Measurements from ENCODE around the gene ACOT7.
"Not testable (repeated sequence)": the region's sequence is repeated elsewhere in the genome, so short reads cannot be mapped to it uniquely, and the experiment has no call there.

ACOT7 gene

GRCh38 chr1:6393400-6394187, at the start of gene ACOT7:
TSS of gene ACOT7 (minus strand) at chr1:6393767. CDS start at chr1:6393399, 368 bp downstream.
- DNase-seq = peak; percentile 68 to 96

- DNase-seq = no peak
Measured at GRCh38 chr1:6441586-6441985, 48.0 kb upstream of the ACOT7 start.

GRCh38 chr1:6440198-6441126, 46.9 kb upstream of the ACOT7 start:
- peak in 1 of 2 experiments; percentile 86 for DNase-seq

DNA sequence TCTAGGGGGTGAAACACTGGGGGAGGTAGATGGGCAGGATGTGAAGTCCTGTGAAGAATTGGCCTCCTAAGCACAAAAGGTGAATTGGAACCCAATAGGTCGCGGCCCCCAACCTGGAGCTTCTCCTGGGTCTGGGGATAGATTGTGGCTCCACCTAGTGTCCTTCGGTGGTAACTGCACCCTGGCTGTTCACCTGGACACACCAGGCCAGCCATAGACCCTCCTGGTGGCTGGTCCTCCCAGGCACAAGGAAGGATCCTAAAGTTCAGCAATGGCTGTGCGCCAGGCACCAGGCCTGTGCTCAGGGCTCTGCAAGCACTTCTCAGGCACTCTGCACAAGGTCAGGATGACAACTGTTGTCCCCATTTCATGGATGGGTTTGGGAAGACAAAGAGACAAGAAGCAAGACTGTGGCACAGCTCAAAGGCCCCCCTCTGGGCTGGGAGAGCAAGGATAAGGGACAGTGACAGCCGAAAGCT, 44.5 kb upstream of the ACOT7 start:
- peak; percentile 73 to 87 for DNase-seq

DNA sequence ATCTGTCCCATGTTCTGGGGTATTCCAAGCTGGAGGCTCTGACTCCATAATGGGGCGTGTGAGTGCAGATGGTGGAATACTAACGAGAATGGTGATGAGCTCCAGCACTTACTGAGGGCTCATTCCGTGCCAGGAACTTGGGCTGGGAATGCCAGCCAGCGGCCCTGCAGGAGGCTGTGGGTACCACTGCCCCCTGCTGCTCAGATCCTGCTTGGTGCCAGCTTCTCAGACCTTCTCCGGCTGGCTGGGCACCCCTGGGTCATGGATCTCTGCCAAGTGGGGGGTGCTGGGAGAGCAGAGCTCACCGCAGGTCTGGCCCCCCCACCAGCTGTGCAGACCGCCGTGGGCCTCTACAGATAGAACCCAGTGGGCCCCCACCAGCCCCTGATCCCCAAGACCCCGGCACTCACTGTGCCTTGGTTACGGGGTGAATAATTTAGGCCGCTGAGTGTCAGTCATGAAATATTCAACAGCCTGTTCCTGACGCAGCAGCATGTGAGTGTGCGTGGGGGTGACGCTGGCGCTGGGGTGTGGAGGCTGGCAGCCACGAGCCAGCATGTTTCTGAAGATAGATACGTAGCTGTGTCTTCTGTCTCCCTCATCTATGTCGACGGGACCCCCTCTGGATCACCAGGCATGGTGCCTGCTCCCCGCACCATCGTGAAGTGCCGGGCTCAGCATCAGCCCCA, 43.6 kb upstream of the ACOT7 start:
- peak in 1 of 2 experiments; percentile 74 for DNase-seq

GRCh38 chr1:6436277-6436676, 42.7 kb upstream of the ACOT7 start:
- not testable (repeated sequence) for DNase-seq

- DNase-seq = no peak
Measured at GRCh38 chr1:6435547-6435946, 42.0 kb upstream of the ACOT7 start.

DNA sequence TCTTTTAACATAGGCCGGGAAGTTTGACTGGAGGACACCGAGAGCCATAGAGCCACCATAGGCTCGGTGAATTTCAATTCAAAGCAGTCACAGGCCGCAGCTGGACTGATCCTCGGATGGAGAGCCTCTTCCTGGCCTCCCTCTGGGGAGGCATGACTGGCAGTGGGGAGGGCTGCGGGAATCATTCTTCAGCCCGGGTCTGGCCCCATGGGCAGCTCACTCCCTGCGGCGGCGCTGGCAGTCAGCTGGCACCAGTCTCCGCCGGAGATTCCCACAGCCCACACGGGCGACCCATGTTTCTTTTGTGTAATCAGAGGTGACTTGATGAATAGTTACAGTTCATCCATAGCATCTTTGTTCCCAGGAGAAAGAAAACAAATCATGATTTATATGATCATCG, 41.6 kb upstream of the ACOT7 start:
- DNase-seq = no peak

DNA sequence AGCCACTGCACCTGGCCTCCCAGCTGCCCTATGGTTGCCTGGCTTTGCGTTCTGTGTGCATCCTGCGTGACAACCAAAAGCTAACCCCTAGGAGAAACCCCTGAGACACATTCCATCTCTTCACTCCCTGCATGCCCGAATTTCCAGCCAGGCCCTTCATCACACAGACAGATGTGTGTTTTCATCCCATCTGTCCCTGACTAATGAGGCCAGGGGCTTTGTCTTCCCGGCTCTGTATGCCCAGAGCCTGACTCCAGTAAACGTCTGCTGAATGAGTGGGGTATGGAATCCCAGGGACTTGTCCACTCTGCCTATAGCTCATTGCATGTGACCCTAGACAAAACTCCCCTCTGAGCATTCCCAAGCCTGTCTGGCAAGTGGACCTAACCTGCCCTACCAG, 40.6 kb upstream of the ACOT7 start:
- no peak for DNase-seq

- DNase-seq = not testable (repeated sequence)
Measured at GRCh38 chr1:6431645-6432579, 38.3 kb upstream of the ACOT7 start.

- DNase-seq = not testable (repeated sequence)
Measured at GRCh38 chr1:6429660-6430411, 36.3 kb upstream of the ACOT7 start.

- DNase-seq = not testable (repeated sequence)
Measured at GRCh38 chr1:6428453-6428852, 34.9 kb upstream of the ACOT7 start.

- no peak for DNase-seq
Measured at GRCh38 chr1:6427441-6428390, 34.1 kb upstream of the ACOT7 start.

DNA sequence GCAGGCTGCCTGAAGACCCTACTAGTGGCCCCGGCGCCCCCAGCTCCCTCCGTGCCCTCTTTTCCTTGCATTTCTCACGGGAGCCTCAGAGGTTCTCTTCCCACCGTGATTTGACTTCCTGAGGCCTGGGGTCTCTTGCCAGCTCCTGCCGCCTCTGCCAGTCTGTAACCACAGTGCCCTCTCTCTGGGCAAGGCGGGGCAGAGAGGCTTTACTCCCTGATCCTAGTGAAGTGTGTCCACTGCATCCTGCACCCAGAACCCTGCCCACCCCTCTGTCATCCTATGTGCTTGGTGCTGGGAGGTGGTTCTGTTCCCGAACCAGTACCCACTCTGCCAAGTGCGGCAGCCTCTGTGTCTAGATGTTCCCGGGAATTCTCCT, 33.4 kb upstream of the ACOT7 start:
- DNase-seq = no peak

DNA sequence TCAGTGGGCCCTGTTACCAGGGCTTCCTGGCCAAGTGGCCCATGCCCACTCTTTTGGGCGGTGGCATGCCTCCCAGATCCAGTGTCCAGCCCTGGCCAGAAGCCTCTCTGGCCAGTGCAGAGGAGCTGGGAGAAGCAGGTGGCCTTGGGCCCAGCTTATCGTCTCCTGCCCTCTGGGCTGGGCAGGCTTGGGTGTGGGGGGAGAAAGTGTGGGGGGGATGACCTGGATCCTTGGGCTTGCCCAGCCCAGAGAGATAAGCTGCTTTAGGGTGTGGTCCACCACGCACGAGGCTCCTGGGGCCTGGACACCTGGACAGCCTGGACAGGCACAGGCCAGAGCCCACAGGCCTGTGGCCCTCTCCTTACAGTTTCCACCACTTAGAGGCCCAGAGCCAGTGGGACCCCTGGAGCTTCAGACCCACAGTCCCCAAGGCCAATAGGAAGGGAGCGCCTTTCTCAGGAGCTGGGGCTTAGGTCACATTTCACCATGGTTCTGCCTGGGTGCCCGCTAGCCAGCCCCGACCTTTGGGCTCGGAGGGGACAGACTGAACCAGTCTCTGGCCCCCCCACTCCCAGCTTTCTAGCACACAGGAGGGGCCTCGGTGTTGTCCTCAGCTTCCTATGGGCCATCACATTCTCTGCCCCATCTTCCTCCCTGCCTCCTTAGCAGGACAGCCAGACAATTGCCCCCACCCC, 32.9 kb upstream of the ACOT7 start:
- no peak for DNase-seq

GRCh38 chr1:6425658-6426057, 32.1 kb upstream of the ACOT7 start:
- no peak for DNase-seq

DNA sequence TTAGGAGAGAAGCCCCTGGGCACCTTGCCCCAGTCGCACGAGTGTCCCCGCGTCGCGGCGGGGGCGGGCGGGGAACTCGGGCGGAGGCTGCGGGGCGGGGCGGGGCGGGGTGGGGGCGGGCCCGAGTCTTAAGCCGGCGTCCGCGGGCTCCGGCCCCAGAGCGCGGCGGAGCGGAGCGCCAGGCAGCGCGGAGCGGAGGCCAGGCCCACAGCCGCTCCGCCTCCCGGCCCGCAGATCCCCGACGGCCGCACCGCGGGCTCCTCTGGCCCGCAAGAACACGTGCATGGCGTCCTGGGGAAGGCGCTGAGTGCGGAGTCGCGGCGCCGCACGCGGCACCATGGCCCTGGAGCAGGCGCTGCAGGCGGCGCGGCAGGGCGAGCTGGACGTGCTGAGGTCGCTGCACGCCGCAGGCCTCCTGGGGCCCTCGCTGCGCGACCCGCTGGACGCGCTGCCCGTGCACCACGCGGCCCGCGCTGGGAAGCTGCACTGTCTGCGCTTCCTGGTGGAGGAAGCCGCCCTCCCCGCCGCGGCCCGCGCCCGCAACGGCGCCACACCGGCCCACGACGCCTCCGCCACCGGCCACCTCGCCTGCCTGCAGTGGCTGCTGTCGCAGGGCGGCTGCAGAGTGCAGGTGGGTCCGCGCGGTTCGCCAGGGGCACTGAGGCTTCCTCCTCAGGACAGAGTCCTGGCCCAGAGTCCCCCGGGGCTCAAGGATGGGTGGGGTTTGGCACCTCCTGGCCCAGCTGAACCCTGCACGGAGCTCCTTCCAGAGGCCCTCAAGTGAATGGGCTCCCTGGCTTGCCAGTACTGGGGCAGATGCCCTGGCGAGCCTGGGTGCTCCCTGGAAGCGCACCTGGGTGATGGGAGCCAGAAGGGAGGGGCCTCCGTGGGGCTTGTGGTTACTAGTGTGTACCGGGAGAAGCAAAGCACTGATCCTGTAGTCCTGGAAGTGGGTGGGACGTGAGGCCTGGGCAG, 31.3 kb upstream of the ACOT7 start, which contains the start of gene ESPN:
ESPN (plus strand) TSS at position 158 of the 975 bp plus-strand sequence; CDS start at position 338, 180 bp downstream.
- peak; percentile 33 to 78 for DNase-seq
